HEK293T (cell line): ENCODE results near the gene ZIC1.

Experiments
- CTCF ChIA-PET: fragments of 350-600 bp; formaldehyde crosslinking; extraction: SDS; loops from one replicate; lab custom pipeline; 2021; ENCODE audit warnings: antibody characterized with exemption, inconsistent platforms; lab: Yijun Ruan, JAX
- POLR2A ChIA-PET: fragments of 350-600 bp; formaldehyde crosslinking; extraction: SDS; loops from one replicate; lab custom pipeline; 2020; ENCODE audit warnings: antibody characterized with exemption, inconsistent platforms; lab: Yijun Ruan, JAX
- DNase-seq: peaks from one replicate; pipeline ENCODE4 v3.0.0; 2012; ENCODE audit warnings: mixed read lengths; ENCODE audit errors: extremely low spot score
- ARNT ChIP-seq: fragments of 450-650 bp; IDR thresholded peaks from 2 replicates; pipeline ENCODE4 v1.6.1; 2017; ENCODE audit warnings: mild to moderate bottlenecking
- BHLHE40 ChIP-seq: fragments of 450-650 bp; IDR thresholded peaks from 2 replicates; pipeline ENCODE4 v1.6.1; 2016; ENCODE audit warnings: mild to moderate bottlenecking, moderate library complexity, borderline replicate concordance
- CTBP1 ChIP-seq: fragments of 450-650 bp; IDR thresholded peaks from 2 replicates; pipeline ENCODE4 v1.6.1; 2016; ENCODE audit warnings: borderline replicate concordance
- ELF4 ChIP-seq: fragments of 450-650 bp; IDR thresholded peaks from 2 replicates; pipeline ENCODE4 v1.6.1; 2017; ENCODE audit warnings: antibody characterized with exemption
- FOXA1 ChIP-seq: fragments of 450-650 bp; IDR thresholded peaks from 2 replicates; pipeline ENCODE4 v1.6.1; 2016; ENCODE audit warnings: mild to moderate bottlenecking
- FOXK2 ChIP-seq: fragments of 450-650 bp; IDR thresholded peaks from 2 replicates; pipeline ENCODE4 v1.6.1; 2016; ENCODE audit warnings: mild to moderate bottlenecking
- FOXM1 ChIP-seq: fragments of 450-650 bp; IDR thresholded peaks from 2 replicates; pipeline ENCODE4 v1.6.1; 2017; ENCODE audit warnings: mild to moderate bottlenecking, borderline replicate concordance
- HDGF ChIP-seq: fragments of 450-650 bp; IDR thresholded peaks from 2 replicates; pipeline ENCODE4 v1.6.1; 2017; ENCODE audit warnings: antibody characterized with exemption, borderline replicate concordance
- L3MBTL2 ChIP-seq: fragments of 450-650 bp; conservative IDR thresholded peaks from 2 replicates; pipeline ENCODE4 v1.6.1; 2016; ENCODE audit warnings: mild to moderate bottlenecking
- LEF1 ChIP-seq: fragments of 450-650 bp; IDR thresholded peaks from 2 replicates; pipeline ENCODE4 v1.6.1; 2017; ENCODE audit warnings: mild to moderate bottlenecking, borderline replicate concordance
- NFRKB ChIP-seq: fragments of 450-650 bp; IDR thresholded peaks from 2 replicates; pipeline ENCODE4 v1.6.1; 2016; ENCODE audit warnings: mild to moderate bottlenecking, moderate library complexity
- SP1 ChIP-seq: fragments of 450-650 bp; IDR thresholded peaks from 2 replicates; pipeline ENCODE4 v1.6.1; 2017
- SUZ12 ChIP-seq: fragments of 450-650 bp; IDR thresholded peaks from 2 replicates; pipeline ENCODE4 v1.6.1; 2016; ENCODE audit warnings: mild to moderate bottlenecking
- TARDBP ChIP-seq: fragments of 450-650 bp; IDR thresholded peaks from 2 replicates; pipeline ENCODE4 v1.6.1; 2016
- ZNF384 ChIP-seq: fragments of 450-650 bp; IDR thresholded peaks from 2 replicates; pipeline ENCODE4 v1.6.1; 2016
- TF ChIP-seq, protein P1 (sequence below): fragments of 450-650 bp; IDR thresholded peaks from 2 replicates; pipeline ENCODE4 v1.6.1; 2016

Gene ZIC1

DNA sequence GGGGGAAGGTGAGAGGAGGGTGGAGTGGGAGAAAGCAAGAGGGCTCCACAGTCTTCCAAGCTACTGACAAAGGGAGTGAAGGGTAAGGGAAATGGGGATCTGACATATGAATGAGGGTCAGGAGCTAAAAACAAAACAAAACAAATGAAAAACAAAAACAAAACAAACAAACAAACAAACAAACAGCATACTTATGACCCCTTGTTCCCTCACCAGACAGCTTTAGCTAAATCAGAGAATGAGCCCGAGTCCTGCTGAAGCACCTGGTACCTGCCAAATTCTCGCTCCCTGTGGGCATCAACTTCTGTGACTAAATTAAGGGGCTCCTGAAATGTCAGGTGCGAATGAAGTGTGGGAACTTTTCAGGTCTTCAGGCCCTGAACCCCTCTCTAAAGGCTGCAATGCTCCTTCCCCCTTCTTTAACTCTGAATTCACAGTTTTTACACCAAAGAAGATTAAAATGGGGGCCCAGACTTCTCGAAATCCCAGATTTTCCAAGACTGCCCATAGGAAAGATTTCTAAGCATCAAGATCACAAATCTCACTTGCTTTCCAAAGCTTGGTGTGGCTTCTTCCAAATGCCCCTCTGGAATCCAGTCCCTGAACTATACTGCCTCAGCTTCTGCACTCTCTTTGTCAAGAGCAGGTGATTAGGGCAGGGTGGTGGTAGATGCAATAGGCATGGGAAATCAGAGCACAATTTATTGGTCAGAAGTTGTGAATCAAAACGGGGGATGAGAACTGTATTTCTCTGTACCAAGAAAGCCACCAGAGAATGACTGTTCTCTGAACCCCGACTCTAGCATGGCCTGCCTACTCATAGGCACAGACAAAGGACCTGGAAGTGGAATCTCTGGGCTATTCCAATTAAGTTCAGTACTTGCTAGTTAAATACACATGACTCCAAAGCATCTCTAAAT lies 43.7 kb upstream of the ZIC1 start:
- ChIA-PET POLR2A (no interaction called here), CTCF (interaction anchor here (1.0 kb wide), 1 partner anchor 711 kb away, joined by 3 read pairs; no protein-coding TSS in a partner anchor)
- no peak for DNase-seq
- TF ChIP-seq NFRKB (no peak), BHLHE40 (no peak), ELF4 (no peak), SP1 (no peak), LEF1 (no peak), ZNF384 (no peak), HDGF (no peak), SUZ12 (no peak), FOXM1 (no peak), CTBP1 (no peak), FOXK2 (no peak), FOXA1 (no peak), TARDBP (no peak), L3MBTL2 (no peak), ARNT (no peak)
- TF ChIP-seq, protein P1, sequence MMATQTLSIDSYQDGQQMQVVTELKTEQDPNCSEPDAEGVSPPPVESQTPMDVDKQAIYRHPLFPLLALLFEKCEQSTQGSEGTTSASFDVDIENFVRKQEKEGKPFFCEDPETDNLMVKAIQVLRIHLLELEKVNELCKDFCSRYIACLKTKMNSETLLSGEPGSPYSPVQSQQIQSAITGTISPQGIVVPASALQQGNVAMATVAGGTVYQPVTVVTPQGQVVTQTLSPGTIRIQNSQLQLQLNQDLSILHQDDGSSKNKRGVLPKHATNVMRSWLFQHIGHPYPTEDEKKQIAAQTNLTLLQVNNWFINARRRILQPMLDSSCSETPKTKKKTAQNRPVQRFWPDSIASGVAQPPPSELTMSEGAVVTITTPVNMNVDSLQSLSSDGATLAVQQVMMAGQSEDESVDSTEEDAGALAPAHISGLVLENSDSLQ: no peak

DNA sequence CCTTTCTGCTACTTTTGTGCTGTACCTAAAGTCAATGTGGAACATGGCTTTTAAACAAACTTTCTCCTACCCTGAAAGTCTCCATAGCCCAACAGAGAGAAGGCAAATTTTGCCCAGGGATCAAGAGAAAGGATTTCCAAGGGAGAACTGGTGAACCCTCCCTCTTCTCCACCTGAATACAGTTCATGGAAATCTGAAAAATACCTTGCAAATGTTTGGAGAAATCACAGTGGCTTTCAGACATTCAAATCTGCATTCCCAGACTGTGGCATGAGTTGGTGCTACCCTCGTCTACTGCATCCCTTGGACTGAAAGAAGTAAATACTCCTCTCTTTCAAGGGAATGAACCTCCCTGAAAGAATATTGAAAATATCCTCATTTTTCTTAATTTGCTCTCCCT lies 41.5 kb upstream of the ZIC1 start:
- POLR2A ChIA-PET: no interaction called here
- TF ChIP-seq FOXA1: no peak
- TF ChIP-seq ELF4: no peak
- no peak for TF ChIP-seq SP1
- no peak for TF ChIP-seq ARNT
- TF ChIP-seq BHLHE40: no peak
- TF ChIP-seq FOXK2: no peak
- TF ChIP-seq NFRKB: no peak
- no peak for TF ChIP-seq HDGF
- no peak for TF ChIP-seq LEF1
- no peak for TF ChIP-seq CTBP1
- TF ChIP-seq ZNF384: no peak
- CTCF ChIA-PET: no interaction called here

DNA sequence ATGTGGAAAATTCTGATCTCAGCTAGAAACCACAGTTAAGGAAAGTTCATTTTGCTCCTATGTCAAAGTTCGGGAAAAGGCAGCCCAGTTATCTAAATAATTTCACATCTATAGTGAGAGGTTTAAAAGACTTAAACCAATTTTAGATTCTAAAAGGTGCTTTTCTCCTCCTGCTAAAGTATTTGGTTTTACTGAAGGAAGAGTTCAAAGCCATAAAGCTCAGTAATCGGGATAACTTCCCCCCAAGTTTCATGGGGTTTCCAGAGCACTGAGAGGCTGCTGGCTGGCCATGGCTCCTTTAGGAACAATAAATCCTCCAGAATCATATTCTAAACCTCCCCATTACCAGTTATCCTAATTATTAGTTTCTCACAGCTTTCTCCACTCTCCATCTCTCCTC lies 41.0 kb upstream of the ZIC1 start:
- ChIA-PET CTCF (no interaction called here), POLR2A (no interaction called here)
- TF ChIP-seq TARDBP: no peak
- TF ChIP-seq, protein P1: no peak
- TF ChIP-seq FOXA1: no peak
- no peak for TF ChIP-seq SP1
- DNase-seq: no peak

More for the DNA sequence above, 41.5 kb upstream of the ZIC1 start:
- no peak for DNase-seq

DNA sequence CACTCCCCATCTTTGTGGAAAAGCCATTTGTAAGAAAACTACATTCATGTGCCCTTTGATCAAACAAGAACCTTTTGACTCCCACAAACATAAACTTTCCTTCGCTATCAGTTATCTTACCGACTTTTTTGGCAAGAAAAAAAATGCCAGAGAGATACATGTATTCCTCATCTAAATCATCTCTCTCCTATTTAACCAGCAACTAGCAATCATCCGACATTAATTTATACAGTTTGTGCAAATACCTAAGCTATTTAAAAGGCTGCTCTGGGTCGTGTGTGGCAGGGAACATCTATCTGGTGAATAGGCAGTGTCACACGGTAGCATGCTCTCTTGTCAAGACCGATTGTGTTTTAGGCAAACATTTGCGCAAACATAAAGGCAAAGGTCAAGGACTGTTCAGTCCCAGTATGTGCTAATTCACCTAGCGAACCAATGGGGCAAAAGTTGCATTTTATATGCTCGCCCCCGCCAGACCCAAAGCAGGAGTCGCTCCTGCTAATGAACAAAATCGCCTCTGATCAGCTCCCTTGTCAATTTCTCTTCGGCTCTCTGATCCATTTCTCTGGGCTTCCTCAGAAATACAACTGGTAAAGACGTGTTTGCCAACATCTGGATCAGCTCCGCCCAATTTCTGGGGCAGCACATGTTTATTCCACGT lies 40.5 kb upstream of the ZIC1 start:
- ChIA-PET POLR2A (no interaction called here), CTCF (no interaction called here)
- DNase-seq: no peak
- TF ChIP-seq NFRKB: no peak
- TF ChIP-seq SP1: no peak
- TF ChIP-seq FOXM1: no peak
- TF ChIP-seq FOXA1: no peak
- no peak for TF ChIP-seq L3MBTL2
- TF ChIP-seq ZNF384: no peak
- TF ChIP-seq FOXK2: no peak
- no peak for TF ChIP-seq CTBP1
- TF ChIP-seq ARNT: no peak
- TF ChIP-seq, protein P1: no peak
- TF ChIP-seq ELF4: no peak
- TF ChIP-seq LEF1: no peak
- no peak for TF ChIP-seq TARDBP
- no peak for TF ChIP-seq HDGF
- no peak for TF ChIP-seq SUZ12
- no peak for TF ChIP-seq BHLHE40

DNA sequence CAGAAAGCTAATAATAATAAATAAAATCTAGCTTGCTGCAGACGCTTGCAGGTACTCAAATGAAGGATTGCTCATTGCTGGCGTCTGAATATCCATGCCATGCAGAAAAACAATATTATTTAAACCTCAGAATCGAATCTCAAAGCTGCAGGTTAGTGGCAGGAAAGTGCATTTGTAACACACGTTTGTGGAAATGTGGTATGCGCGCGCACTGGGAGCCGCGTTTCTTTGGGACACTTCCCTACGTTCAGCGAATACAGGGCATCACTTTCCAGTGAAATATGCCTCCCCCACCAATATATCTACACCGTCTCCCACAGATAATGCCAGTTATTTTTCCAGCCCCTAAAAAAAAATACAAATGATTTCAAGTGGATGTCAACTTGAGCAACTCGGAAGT lies 39.9 kb upstream of the ZIC1 start:
- TF ChIP-seq, protein P1: no peak
- TF ChIP-seq HDGF: no peak
- no peak for TF ChIP-seq ELF4
- no peak for TF ChIP-seq FOXA1
- TF ChIP-seq ARNT: no peak
- ChIA-PET POLR2A (no interaction called here), CTCF (interaction anchor here (1.0 kb wide), 1 partner anchor 8 kb away, joined by 4 read pairs; no protein-coding TSS in a partner anchor)
- DNase-seq: peak; percentile 16
